GM18499 (cell line): ENCODE data around the gene GLE1.
"Not testable (repeated sequence)": the region's sequence is repeated elsewhere in the genome, so short reads cannot be mapped to it uniquely, and the experiment has no call there.

Experiments
- ATAC-seq: cut with Tn5 transposase; IDR thresholded peaks from one replicate; pipeline ENCODE4 v1.9.1; 2021; ENCODE audit warnings: moderate number of reproducible peaks; ENCODE audit not compliant: insufficient read depth, unreplicated experiment

The GLE1 gene

GRCh38 chr9:128495804-128496417, 8.6 kb upstream of the GLE1 start:
- no peak for ATAC-seq

GRCh38 chr9:128497824-128498610, 6.5 kb upstream of the GLE1 start:
- ATAC-seq: no peak

GRCh38 chr9:128498911-128499310, 5.6 kb upstream of the GLE1 start:
- ATAC-seq: no peak

GRCh38 chr9:128499920-128500319, 4.6 kb upstream of the GLE1 start:
- no peak for ATAC-seq

DNA sequence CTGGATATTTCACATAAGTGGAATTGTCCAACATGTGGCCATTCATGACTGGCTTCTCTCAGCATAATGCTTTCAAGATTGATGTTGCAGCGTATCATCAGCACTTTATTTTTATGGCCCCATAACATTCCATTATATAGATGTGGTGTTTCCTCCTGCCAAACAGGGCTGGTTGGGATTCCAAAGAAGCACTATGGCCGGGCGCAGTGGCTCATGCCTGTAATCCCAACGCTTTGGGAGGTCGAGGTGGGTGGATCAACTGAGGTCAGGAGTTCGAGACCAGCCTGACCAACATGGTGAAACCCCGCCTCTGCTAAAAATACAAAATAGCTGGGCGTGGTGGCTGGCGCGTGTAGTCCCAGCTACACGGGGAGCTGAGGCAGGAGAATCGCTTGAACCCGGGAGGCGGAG, 1.1 kb upstream of the GLE1 start:
- not testable (repeated sequence) for ATAC-seq

DNA sequence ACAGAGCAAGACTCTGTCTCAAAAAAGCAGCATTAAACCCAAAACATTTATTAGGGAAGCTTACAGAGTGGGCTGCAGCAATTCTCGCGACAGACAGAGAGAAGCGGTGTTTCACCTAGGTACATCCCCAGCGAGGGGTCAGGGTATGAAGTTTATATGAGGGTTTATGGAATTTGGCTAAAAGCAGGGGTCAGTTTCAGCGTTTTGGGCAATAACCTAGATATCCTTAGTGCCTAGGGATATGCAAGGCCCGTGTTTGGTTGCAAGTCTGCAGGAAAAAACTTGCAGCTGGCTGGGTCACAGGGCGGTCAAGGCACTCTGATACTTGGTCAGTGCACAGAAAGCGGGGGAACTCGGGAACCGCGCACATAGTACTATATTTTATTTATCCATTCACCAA, 649 bp upstream of the GLE1 start:
- ATAC-seq: no peak

DNA sequence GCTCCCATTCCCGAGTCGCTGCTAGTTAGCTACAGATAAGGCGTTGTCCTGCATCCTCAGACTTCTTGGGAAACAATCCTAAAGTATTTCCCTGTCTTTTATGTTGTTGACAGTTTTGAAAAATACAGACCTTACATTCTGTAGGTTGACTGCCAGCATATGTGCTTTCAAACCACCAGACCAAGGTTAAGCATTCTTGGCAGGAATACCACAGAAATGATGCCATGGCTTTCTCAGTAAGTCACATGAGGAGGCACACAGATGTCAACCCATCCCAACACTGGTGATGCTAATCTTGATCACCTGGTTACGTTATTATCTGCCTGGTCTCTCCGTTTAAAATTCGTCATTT, 871 bp downstream of the GLE1 start:
- no peak for ATAC-seq

GRCh38 chr9:128505906-128506305, 1.4 kb downstream of the GLE1 start:
- ATAC-seq: not testable (repeated sequence)

GRCh38 chr9:128512820-128513219, 8.3 kb downstream of the GLE1 start:
- no peak for ATAC-seq

DNA sequence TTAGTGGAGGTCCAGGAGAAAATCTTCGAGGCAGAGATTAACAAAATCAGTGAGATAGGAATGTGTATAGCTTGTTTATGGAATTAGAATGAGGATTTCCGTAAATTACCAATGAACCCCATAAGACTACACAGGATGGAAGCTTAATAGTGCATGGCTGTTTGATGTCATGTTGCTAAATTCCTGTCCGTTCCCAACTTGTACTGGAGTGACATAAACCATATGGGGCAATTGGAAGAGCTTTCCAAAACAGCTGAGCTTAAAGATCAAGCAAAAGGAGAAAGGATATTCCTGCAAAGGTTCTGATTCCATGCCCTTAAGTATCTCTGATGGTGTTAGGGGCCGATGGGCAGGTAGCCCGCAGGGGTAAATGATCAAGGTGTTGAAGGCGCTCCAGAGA, 17.4 kb downstream of the GLE1 start:
- ATAC-seq: no peak

GRCh38 chr9:128523199-128523925, 18.8 kb downstream of the GLE1 start:
- no peak for ATAC-seq

- ATAC-seq: no peak
Measured at GRCh38 chr9:128526720-128527119, 22.2 kb downstream of the GLE1 start.

GRCh38 chr9:128528445-128529160, 24.1 kb downstream of the GLE1 start:
- no peak for ATAC-seq

DNA sequence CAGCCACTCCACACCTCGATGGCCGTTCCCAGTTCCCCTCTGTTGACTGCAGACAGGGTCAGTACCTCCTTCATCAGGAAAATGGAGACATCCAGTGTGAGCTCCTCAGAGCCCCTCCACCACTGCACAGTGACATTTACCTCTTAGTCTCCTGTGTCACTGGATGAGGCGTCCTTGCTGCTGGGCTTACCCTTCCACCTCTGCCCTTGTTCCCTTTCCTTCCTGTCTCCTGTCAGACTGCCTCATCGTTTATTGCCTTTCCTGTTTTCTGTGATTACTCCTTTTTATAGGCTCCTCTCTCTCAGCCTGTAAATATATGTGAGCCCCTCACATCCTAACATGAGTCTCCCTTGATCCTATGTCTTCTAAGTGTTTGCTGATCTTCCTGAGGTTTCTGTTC, 24.7 kb downstream of the GLE1 start:
- no peak for ATAC-seq

DNA sequence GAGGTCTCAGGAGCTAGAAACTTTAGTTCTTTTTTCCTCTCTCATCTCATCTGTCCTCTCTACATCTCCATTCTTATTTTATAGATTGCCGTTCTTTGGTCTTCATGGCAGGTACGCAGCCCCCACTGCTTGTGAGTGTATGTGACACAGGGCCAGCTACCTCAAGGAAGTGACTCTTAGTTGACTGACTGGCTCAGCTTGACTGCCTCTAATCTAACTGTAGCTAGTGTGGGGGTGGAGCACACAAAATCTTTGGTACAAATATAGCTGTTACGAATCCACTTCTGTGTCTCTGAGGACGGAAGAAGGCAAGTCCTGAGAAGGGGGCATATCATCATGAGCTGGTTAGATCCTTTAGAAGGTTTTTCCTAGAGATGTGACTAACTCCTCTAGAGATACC, 28.1 kb downstream of the GLE1 start:
- ATAC-seq: no peak

DNA sequence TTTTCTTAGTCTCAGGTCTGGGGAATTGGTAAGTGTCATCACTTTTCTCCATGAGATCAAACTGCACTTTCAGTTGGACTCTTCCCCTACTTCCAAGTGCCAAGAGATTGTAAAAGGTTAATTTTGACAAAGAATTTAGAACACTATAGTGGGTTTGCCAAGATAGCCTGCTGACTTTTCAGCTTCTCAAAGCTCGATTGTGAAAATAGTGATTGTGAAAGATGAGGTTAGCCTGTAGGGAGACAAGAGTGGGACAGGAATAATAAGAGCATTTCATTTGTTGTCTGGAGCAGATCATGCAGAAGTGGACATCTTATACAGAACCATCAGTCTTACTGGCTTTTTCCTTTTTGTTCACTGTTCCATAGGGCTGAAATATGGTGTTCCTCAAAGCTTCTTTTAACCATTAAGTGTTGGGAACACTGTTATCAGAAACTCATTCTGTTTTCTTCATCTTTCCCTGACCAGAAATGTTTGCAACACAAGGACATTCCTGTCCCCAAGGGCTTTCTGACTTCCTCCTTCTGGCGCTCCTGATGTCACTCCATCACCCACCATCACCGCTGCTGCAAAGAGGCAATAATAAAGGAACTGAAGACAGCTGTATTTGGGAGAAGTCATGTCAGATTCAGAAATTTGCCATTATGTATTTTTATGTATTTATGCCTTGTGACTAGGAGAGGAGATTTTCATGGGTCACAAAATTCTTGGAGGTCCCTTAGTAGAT, 36.3 kb downstream of the GLE1 start:
- ATAC-seq: no peak

- ATAC-seq: no peak
Measured at GRCh38 chr9:128546504-128546903, 42.0 kb downstream of the GLE1 start.

DNA sequence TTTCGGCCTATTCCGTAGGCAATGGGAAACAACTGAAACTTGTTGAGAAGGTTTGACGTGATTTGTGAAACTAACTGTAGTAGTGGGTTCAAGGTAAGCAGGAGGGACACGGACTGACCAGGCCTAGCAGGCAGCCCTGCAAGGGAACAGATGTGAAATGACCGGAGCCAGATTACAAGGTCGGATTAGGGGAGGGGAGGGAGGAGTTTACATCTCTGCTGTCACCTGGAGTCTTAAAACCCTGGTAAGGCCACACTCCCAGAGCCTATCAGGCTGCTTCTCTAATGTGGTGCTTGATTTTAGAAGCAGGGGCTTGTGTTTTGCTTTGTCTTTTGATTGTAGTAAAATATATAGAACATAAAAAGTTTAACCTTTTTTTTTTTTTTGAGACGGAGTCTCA, 44.4 kb downstream of the GLE1 start:
- no peak for ATAC-seq

DNA sequence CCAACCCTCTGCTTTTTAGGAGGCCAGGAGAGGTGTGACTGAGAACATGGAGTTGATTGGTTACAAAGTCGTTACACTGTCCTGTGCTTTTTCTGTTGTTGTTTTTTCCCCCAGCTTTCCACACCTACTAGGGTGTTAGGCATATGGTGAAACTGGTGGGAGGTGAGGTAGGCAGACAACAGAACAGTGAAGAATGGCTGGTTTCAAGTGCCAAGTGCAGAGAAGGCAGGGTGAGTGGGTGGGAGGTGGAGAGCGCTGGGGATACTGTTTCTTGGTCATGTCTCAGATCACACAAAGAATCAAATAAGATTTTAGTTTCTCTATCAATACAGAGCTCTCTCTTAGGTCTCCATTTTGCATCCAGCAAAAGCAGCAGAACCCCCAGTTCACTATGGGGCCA, 45.7 kb downstream of the GLE1 start:
- no peak for ATAC-seq
